Adipose tissue (tissue), 3 donors: ENCODE results near the gene HSPA8. TPM values are rescaled to one million over a fixed set of nuclear protein-coding genes. Genes with fewer than 3 reads are reported as not detected.

ENCODE experiments used
- polyA plus RNA-seq, 3 donors: library from polyadenylated mRNA; stranded (reverse); fragments of 200-250 nt; gene quantifications; one replicate each; pipeline ENCODE4 v1.2.3, GENCODE V29; 2013
- donor health status: healthy with polysubstance abuse.
- donor health status: Bipolar disorder and iron deficiency.
- donor health status: healthy.

HSPA8 gene
- polyA plus RNA-seq, 3 donors: 404 to 1,418 (median 864) TPM

Other genes starting within 250 kb of the HSPA8 start
- under 1 TPM in 2 of 3 donors, not detected in 1; 0.05 to 0.13 TPM for gene CRTAM, start 223.6 kb downstream of the HSPA8 start, polyA plus RNA-seq
- gene JHY, start 179.4 kb downstream of the HSPA8 start, polyA plus RNA-seq: 1 to 10 TPM; 1.3 to 4.0 (median 3.9) TPM
- gene BSX, start 80.3 kb downstream of the HSPA8 start, polyA plus RNA-seq: not detected
- gene CLMP, start 133.1 kb upstream of the HSPA8 start, polyA plus RNA-seq: 10 to 100 TPM in 2 of 3 donors, 1 to 10 TPM in 1; 8.4 to 58.0 (median 39.9) TPM